ENCODE data around the gene IYD. TPM values are rescaled to one million over a fixed set of nuclear protein-coding genes. Genes with fewer than 3 reads are reported as not detected.

The IYD gene
- total RNA-seq, 4 donors from 2014 or later = not detected

DNA sequence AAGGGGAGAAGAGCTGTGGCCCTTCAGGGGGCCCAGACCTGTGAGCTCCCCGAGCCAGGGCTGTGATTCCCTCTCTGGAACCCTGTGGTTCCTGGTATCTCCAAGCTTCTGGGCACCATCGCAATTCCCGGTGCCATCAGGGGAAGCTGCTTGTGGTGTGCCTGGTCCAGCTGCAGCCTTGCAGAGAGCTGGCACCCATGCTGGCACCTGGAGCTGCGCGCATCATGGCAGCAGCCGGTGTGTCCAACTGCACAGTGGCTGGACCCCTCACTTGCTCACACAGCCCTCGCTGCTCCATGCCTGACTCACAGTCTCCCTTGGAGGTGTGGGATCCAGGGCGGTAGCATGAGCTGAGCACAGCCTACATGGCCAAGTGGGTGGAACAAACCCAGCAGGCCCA is 56.7 kb downstream of the IYD start:
- 91% methylated on average over 6 of the region's 8 CpGs for WGBS
- TF ChIP-seq EP300 (IDR thresholded peaks at IDR 0.05) (no peak), POLR2AphosphoS5 (IDR thresholded peaks at IDR 0.05) (no peak), POLR2A (IDR thresholded peaks at IDR 0.05; ENCODE audit: low read depth) (no peak)
- TF ChIP-seq, protein P1, sequence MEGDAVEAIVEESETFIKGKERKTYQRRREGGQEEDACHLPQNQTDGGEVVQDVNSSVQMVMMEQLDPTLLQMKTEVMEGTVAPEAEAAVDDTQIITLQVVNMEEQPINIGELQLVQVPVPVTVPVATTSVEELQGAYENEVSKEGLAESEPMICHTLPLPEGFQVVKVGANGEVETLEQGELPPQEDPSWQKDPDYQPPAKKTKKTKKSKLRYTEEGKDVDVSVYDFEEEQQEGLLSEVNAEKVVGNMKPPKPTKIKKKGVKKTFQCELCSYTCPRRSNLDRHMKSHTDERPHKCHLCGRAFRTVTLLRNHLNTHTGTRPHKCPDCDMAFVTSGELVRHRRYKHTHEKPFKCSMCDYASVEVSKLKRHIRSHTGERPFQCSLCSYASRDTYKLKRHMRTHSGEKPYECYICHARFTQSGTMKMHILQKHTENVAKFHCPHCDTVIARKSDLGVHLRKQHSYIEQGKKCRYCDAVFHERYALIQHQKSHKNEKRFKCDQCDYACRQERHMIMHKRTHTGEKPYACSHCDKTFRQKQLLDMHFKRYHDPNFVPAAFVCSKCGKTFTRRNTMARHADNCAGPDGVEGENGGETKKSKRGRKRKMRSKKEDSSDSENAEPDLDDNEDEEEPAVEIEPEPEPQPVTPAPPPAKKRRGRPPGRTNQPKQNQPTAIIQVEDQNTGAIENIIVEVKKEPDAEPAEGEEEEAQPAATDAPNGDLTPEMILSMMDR (IDR thresholded peaks at IDR 0.05) = no peak
- no peaks in the 10 kb centered on the region for H3K36me3 ChIP-seq
- H3K4me3 ChIP-seq = no peak overlapping the region
- peaks cover 0 to 9% (median 6%) of the 10 kb centered on the region in 4 donors for H3K4me1 ChIP-seq
- no peak for DNase-seq (ENCODE audit: extremely low spot score)
- H3K27me3 ChIP-seq = no peaks in the 10 kb centered on the region
- H3K27ac ChIP-seq (replicated peaks in 1 of 4) = no peak overlapping the region
- intact Hi-C loops (cut with DNase I) = no loop called here
- no peaks in the 10 kb centered on the region for H3K9me3 ChIP-seq

- H3K27ac ChIP-seq (replicated peaks in 1 of 4) = no peak overlapping the region
- WGBS = 65% methylated on average over 8 of the region's 8 CpGs
- peaks cover 0 to 9% (median 6%) of the 10 kb centered on the region in 4 donors for H3K4me1 ChIP-seq
- DNase-seq (ENCODE audit: extremely low spot score) = no peak
- no peaks in the 10 kb centered on the region for H3K27me3 ChIP-seq
- TF ChIP-seq, protein P1 (IDR thresholded peaks at IDR 0.05) = no peak
- TF ChIP-seq EP300 (IDR thresholded peaks at IDR 0.05) (no peak), POLR2AphosphoS5 (IDR thresholded peaks at IDR 0.05) (no peak), POLR2A (IDR thresholded peaks at IDR 0.05; ENCODE audit: low read depth) (no peak)
- no peaks in the 10 kb centered on the region for H3K9me3 ChIP-seq
- H3K4me3 ChIP-seq = no peak overlapping the region
- H3K36me3 ChIP-seq = no peaks in the 10 kb centered on the region
- intact Hi-C loops (cut with DNase I) = no loop called here
Measured at GRCh38 chr6:150426198-150426597, 57.4 kb downstream of the IYD start.

- TF ChIP-seq, protein P1 (IDR thresholded peaks at IDR 0.05) = no peak
- TF ChIP-seq POLR2AphosphoS5 (IDR thresholded peaks at IDR 0.05) (no peak), POLR2A (IDR thresholded peaks at IDR 0.05; ENCODE audit: low read depth) (no peak), EP300 (IDR thresholded peaks at IDR 0.05) (no peak)
- WGBS = 85% methylated on average over 6 of the region's 6 CpGs
- Histone ChIP-seq H3K36me3 (no peaks in the 10 kb centered on the region), H3K9me3 (no peaks in the 10 kb centered on the region), H3K27ac (replicated peaks in 1 of 4) (no peak overlapping the region), H3K4me1 (peaks cover 0 to 9% (median 6%) of the 10 kb centered on the region in 4 donors), H3K27me3 (no peaks in the 10 kb centered on the region), H3K4me3 (no peak overlapping the region)
- intact Hi-C loops (cut with DNase I) = no loop called here
- no peak for DNase-seq (ENCODE audit: extremely low spot score)
Measured at GRCh38 chr6:150427037-150427602, 58.3 kb downstream of the IYD start.

DNA sequence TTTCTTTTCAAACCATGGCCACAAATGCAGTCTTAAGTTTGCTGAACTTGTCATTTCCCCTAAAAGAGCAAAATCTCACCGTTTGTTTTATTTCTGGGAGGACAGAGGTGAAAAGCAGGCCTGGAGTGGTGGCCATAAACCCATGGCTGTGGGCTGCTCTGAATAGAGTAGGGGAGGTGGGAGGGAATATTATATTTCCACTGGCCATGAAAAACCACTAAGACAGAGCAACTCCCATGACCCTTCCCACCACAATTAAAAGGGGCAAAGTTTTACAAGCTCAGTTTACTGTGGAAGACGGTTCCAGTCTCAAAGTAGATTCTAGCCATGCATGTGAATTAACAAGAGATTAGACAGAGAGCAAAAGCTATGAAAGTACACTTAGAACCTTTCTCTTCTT is 59.0 kb downstream of the IYD start:
- 96% methylated on average over 2 of the region's 2 CpGs for WGBS
- Histone ChIP-seq H3K27ac (replicated peaks in 1 of 4) (no peak overlapping the region), H3K9me3 (no peaks in the 10 kb centered on the region), H3K27me3 (no peaks in the 10 kb centered on the region), H3K4me1 (peaks cover 0 to 9% (median 6%) of the 10 kb centered on the region in 4 donors), H3K36me3 (no peaks in the 10 kb centered on the region), H3K4me3 (no peak overlapping the region)
- DNase-seq (ENCODE audit: extremely low spot score) = no peak
- TF ChIP-seq EP300 (IDR thresholded peaks at IDR 0.05) = no peak
- no peak for TF ChIP-seq POLR2A (IDR thresholded peaks at IDR 0.05; ENCODE audit: low read depth)
- TF ChIP-seq, protein P1 (IDR thresholded peaks at IDR 0.05) = no peak
- TF ChIP-seq POLR2AphosphoS5 (IDR thresholded peaks at IDR 0.05) = no peak
- intact Hi-C loops (cut with DNase I) = no loop called here

- TF ChIP-seq POLR2AphosphoS5 (IDR thresholded peaks at IDR 0.05) (no peak), POLR2A (IDR thresholded peaks at IDR 0.05; ENCODE audit: low read depth) (no peak), EP300 (IDR thresholded peaks at IDR 0.05) (no peak)
- TF ChIP-seq, protein P1 (IDR thresholded peaks at IDR 0.05) = no peak
- H3K9me3 ChIP-seq = no peaks in the 10 kb centered on the region
- intact Hi-C loops (cut with DNase I) = no loop called here
- DNase-seq (ENCODE audit: extremely low spot score) = no peak
- no peak overlapping the region for H3K27ac ChIP-seq (replicated peaks in 1 of 4)
- peaks cover 0 to 8% (median 6%) of the 10 kb centered on the region in 4 donors for H3K4me1 ChIP-seq
- 88% methylated on average over 8 of the region's 8 CpGs for WGBS
- no peak overlapping the region for H3K4me3 ChIP-seq
- no peaks in the 10 kb centered on the region for H3K36me3 ChIP-seq
- no peaks in the 10 kb centered on the region for H3K27me3 ChIP-seq
Measured at GRCh38 chr6:150430815-150431214, 62.0 kb downstream of the IYD start.
